HL-60/S4 treated with phorbol 12-myristate 13-acetate at 8.2 ng/mL for 4 days and 3 days (cell line): ENCODE data around the gene IGFLR1.

Experiments used
- in situ Hi-C: fragments of 300-500 bp; cut with MboI; formaldehyde crosslinking; loops from 2 replicates; pipeline ENCODE4 v1.15.0; 2022; ENCODE audit warnings: low sequenced_read_pairs

Gene IGFLR1

GRCh38 chr19:35742121-35742724, at the start of gene IGFLR1:
Gene IGFLR1, minus strand, starts transcription at chr19:35742452. Its CDS starts 1,272 bp downstream, at chr19:35741180.
- in situ Hi-C loops: no loop called here

- in situ Hi-C loops: no loop called here
Measured at GRCh38 chr19:35791814-35792279, 49.6 kb upstream of the IGFLR1 start.

- in situ Hi-C loops: no loop called here
Measured at GRCh38 chr19:35790981-35791813, 48.9 kb upstream of the IGFLR1 start.

GRCh38 chr19:35789978-35790944, 48.0 kb upstream of the IGFLR1 start:
- in situ Hi-C loops: no loop called here

- in situ Hi-C loops: no loop called here
Measured at GRCh38 chr19:35789195-35789977, 47.1 kb upstream of the IGFLR1 start.

GRCh38 chr19:35788205-35788960, 46.1 kb upstream of the IGFLR1 start:
- in situ Hi-C loops: no loop called here

GRCh38 chr19:35787227-35787799, 45.1 kb upstream of the IGFLR1 start:
- in situ Hi-C loops: no loop called here

GRCh38 chr19:35786299-35787160, 44.3 kb upstream of the IGFLR1 start:
- in situ Hi-C loops: no loop called here

GRCh38 chr19:35785339-35785627, 43.0 kb upstream of the IGFLR1 start:
- in situ Hi-C loops: no loop called here

GRCh38 chr19:35784503-35785338, 42.5 kb upstream of the IGFLR1 start:
- in situ Hi-C loops: no loop called here

- in situ Hi-C loops: no loop called here
Measured at GRCh38 chr19:35783469-35784434, 41.5 kb upstream of the IGFLR1 start.

- in situ Hi-C loops: no loop called here
Measured at GRCh38 chr19:35782589-35782988, 40.3 kb upstream of the IGFLR1 start.

GRCh38 chr19:35781650-35782049, 39.4 kb upstream of the IGFLR1 start:
- in situ Hi-C loops: no loop called here

- in situ Hi-C loops: no loop called here
Measured at GRCh38 chr19:35780717-35781116, 38.5 kb upstream of the IGFLR1 start.

- in situ Hi-C loops: no loop called here
Measured at GRCh38 chr19:35780058-35780457, 37.8 kb upstream of the IGFLR1 start.

GRCh38 chr19:35779033-35779432, 36.8 kb upstream of the IGFLR1 start:
- in situ Hi-C loops: no loop called here

GRCh38 chr19:35777961-35778360, 35.7 kb upstream of the IGFLR1 start:
- in situ Hi-C loops: no loop called here
